Activated naive CD4-positive, alpha-beta T cell treated with anti-CD3 and anti-CD28 coated beads, Interleukin-2, amount 10 ng/mL, durations not matched to agents 7 days and 5 days (primary cell): ENCODE results near the gene FAF1.
"Not testable (repeated sequence)": the region's sequence is repeated elsewhere in the genome, so short reads cannot be mapped to it uniquely, and the experiment has no call there.

Experiments
- CTCF ChIA-PET: fragments of 350-600 bp; sonication (Branson Sonifier 250); formaldehyde crosslinking; loops from one replicate; lab custom pipeline; 2021; ENCODE audit warnings: antibody characterized with exemption; lab: Charles Lee
- DNase-seq: peaks from one replicate; pipeline ENCODE4 v3.0.0-alpha.2; 2020
- H3K27ac Mint-ChIP-seq: one replicate; pipeline ENCODE4 v1.8.0; 2021; ENCODE audit warnings: mild to moderate bottlenecking, moderate library complexity, mixed read lengths
- H3K27me3 Mint-ChIP-seq: one replicate; pipeline ENCODE4 v1.8.0; 2021; ENCODE audit warnings: mild to moderate bottlenecking, mixed read lengths
- H3K36me3 Mint-ChIP-seq: one replicate; pipeline ENCODE4 v1.8.0; 2021; ENCODE audit warnings: mixed read lengths
- H3K4me1 Mint-ChIP-seq: one replicate; pipeline ENCODE4 v1.8.0; 2021; ENCODE audit warnings: mixed read lengths
- H3K4me3 Mint-ChIP-seq: one replicate; pipeline ENCODE4 v1.8.0; 2021; ENCODE audit warnings: mild to moderate bottlenecking, moderate library complexity, mixed read lengths
- H3K9me3 Mint-ChIP-seq: one replicate; pipeline ENCODE4 v1.8.0; 2021; ENCODE audit warnings: mixed read lengths

The FAF1 gene

DNA sequence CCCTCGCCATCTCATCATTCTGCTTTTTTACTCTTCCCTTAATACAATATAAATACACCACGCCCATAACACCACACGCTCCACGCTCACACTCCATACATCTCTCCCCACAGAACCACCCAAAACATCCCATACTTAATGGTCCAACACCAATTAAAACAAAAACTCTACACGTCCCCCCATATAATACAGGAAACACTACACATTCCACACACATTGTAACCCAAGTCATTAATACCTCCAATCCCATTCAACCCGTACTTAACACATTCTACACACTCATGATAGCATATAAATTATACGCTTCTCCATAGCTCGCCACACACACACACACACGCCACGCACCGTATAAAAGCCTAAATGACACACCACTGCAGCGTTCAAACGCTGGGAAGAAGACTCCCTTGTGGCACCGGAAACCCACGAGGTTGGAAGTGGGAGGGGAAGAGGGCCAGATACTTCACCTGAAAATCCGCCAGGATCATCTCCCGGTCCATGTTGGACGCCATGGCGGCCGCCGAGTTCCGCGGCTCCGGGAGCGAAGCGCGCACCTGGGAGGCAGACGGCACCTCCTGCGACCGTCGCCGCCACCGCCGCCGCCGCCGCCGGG lies 659 bp downstream of the FAF1 start:
- Mint-ChIP-seq H3K4me1 (peaks cover 31% of the 10 kb centered on the region), H3K4me3 (peak overlapping the region; percentile 78), H3K36me3 (peaks cover 5% of the 10 kb centered on the region), H3K9me3 (no peaks in the 10 kb centered on the region), H3K27ac (peak overlapping the region; percentile 91), H3K27me3 (peaks cover 3% of the 10 kb centered on the region)
- CTCF ChIA-PET = interaction anchor here (1.5 to 1.7 kb wide), 2 partner anchors 30 to 230 kb away, joined by 5 to 6 read pairs; no protein-coding TSS in a partner anchor
- DNase-seq = no peak

GRCh38 chr1:50955116-50955515 lies 5.0 kb downstream of the FAF1 start:
- Mint-ChIP-seq H3K27ac (no peak overlapping the region), H3K27me3 (peaks cover 2% of the 10 kb centered on the region), H3K9me3 (no peaks in the 10 kb centered on the region), H3K4me1 (peaks cover 21% of the 10 kb centered on the region), H3K4me3 (no peak overlapping the region), H3K36me3 (peaks cover 15% of the 10 kb centered on the region)
- no peak for DNase-seq
- CTCF ChIA-PET = interaction anchor here (0.9 to 1.6 kb wide), 2 partner anchors 14 to 26 kb away, joined by 3 to 4 read pairs; no protein-coding TSS in a partner anchor

DNA sequence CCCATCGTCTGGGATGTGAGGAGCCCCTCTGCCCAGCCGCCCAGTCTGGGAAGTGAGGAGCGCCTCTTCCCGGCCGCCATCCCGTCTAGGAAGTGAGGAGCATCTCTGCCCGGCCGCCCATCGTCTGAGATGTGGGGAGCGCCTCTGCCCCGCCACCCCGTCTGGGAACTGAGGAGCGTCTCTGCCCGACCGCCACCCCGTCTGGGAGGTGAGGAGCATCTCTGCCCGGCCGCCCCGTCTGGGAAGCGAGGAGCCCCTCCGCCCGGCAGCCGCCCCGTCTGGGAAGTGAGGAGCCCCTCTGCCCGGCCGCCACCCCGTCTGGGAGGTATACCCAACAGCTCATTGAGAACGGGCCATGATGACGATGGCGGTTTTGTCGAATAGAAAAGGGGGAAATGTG lies 7.5 kb downstream of the FAF1 start:
- H3K4me3 Mint-ChIP-seq, H3K27ac Mint-ChIP-seq, CTCF ChIA-PET, DNase-seq, H3K9me3 Mint-ChIP-seq, H3K27me3 Mint-ChIP-seq: not testable (repeated sequence)
- H3K36me3 Mint-ChIP-seq = peaks cover 18% of the 10 kb centered on the region
- H3K4me1 Mint-ChIP-seq = peaks cover 11% of the 10 kb centered on the region

DNA sequence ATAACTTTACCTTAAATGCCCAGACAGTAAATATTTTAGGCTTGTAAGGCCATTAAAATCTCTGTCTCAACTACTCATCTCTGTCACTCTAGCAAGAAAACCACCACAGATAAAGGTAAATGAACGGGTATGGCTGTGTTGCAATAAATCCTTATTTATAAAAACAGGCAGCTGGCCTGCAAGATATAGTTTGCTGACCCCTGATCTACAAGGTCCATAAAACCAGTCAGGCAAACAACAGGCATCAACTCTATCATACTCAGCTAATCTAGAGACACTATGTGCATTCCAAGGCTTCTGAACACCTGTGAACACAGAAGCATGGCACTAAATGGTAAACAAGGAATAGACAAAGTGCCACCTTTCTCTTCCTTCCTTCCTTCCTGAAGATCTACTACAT lies 9.7 kb downstream of the FAF1 start:
- H3K4me3 Mint-ChIP-seq = no peak overlapping the region
- CTCF ChIA-PET = no interaction called here
- peaks cover 10% of the 10 kb centered on the region for H3K4me1 Mint-ChIP-seq
- H3K27me3 Mint-ChIP-seq = no peaks in the 10 kb centered on the region
- no peaks in the 10 kb centered on the region for H3K9me3 Mint-ChIP-seq
- no peak for DNase-seq
- no peak overlapping the region for H3K27ac Mint-ChIP-seq
- H3K36me3 Mint-ChIP-seq = peaks cover 14% of the 10 kb centered on the region

GRCh38 chr1:50949286-50949982 lies 10.6 kb downstream of the FAF1 start:
- Mint-ChIP-seq H3K9me3 (no peaks in the 10 kb centered on the region), H3K4me3 (no peak overlapping the region), H3K36me3 (peaks cover 14% of the 10 kb centered on the region), H3K27me3 (no peaks in the 10 kb centered on the region), H3K27ac (no peak overlapping the region), H3K4me1 (peaks cover 8% of the 10 kb centered on the region)
- CTCF ChIA-PET = interaction anchor here (0.8 kb wide), 1 partner anchor 240 kb away, joined by 3 read pairs; no protein-coding TSS in a partner anchor
- DNase-seq = no peak

DNA sequence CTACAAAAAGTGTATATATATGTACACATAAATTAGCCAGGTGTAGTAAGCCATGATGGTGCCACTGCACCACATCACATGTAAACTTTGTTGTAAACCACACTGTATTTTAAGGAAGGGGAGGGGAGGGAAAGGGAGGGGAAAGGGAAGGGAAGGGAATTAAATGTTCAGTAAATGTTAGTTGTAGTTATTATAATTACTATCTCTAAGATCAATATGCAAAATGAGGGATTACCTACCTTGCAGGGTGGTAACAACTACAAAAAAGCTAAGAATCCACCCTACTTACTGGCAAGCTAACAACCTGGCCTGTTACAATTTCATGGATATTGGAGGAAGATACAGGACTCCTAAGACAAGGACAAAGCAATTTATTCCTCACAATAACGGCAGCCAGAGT lies 17.7 kb downstream of the FAF1 start:
- CTCF ChIA-PET = no interaction called here

GRCh38 chr1:50940291-50940690 lies 19.8 kb downstream of the FAF1 start:
- peaks cover 9% of the 10 kb centered on the region for H3K4me1 Mint-ChIP-seq
- H3K27me3 Mint-ChIP-seq = no peaks in the 10 kb centered on the region
- no peak for DNase-seq
- peaks cover 4% of the 10 kb centered on the region for H3K36me3 Mint-ChIP-seq
- CTCF ChIA-PET = no interaction called here
- H3K9me3 Mint-ChIP-seq = no peaks in the 10 kb centered on the region
- H3K27ac Mint-ChIP-seq = no peak overlapping the region
- no peak overlapping the region for H3K4me3 Mint-ChIP-seq

More for the DNA sequence above, 17.7 kb downstream of the FAF1 start:
- H3K27me3 Mint-ChIP-seq = no peaks in the 10 kb centered on the region
- peaks cover 11% of the 10 kb centered on the region for H3K4me1 Mint-ChIP-seq
- no peak for DNase-seq
- H3K4me3 Mint-ChIP-seq = no peak overlapping the region
- H3K36me3 Mint-ChIP-seq = peaks cover 4% of the 10 kb centered on the region
- H3K9me3 Mint-ChIP-seq = no peaks in the 10 kb centered on the region
- H3K27ac Mint-ChIP-seq = no peak overlapping the region

- H3K4me1 Mint-ChIP-seq = peaks cover 4% of the 10 kb centered on the region
- H3K27me3 Mint-ChIP-seq = no peaks in the 10 kb centered on the region
- peaks cover 4% of the 10 kb centered on the region for H3K36me3 Mint-ChIP-seq
- H3K27ac Mint-ChIP-seq = no peak overlapping the region
- H3K4me3 Mint-ChIP-seq = no peak overlapping the region
- DNase-seq = no peak
- CTCF ChIA-PET = no interaction called here
- no peaks in the 10 kb centered on the region for H3K9me3 Mint-ChIP-seq
Observed at GRCh38 chr1:50936321-50936720, 23.7 kb downstream of the FAF1 start.

GRCh38 chr1:50935276-50935675 lies 24.8 kb downstream of the FAF1 start:
- H3K9me3 Mint-ChIP-seq, H3K4me3 Mint-ChIP-seq, H3K4me1 Mint-ChIP-seq, H3K27ac Mint-ChIP-seq, H3K27me3 Mint-ChIP-seq, DNase-seq, H3K36me3 Mint-ChIP-seq: not testable (repeated sequence)
- CTCF ChIA-PET = interaction anchor here (1.1 kb wide), 1 partner anchor 254 kb away, joined by 4 read pairs; no protein-coding TSS in a partner anchor

GRCh38 chr1:50934838-50935237 lies 25.2 kb downstream of the FAF1 start:
- Mint-ChIP-seq H3K4me1 (peaks cover 12% of the 10 kb centered on the region), H3K27me3 (no peaks in the 10 kb centered on the region), H3K9me3 (no peaks in the 10 kb centered on the region), H3K27ac (no peak overlapping the region), H3K36me3 (peaks cover 4% of the 10 kb centered on the region), H3K4me3 (no peak overlapping the region)
- no peak for DNase-seq
- CTCF ChIA-PET = interaction anchor here (1.1 kb wide), 1 partner anchor 254 kb away, joined by 4 read pairs; no protein-coding TSS in a partner anchor

DNA sequence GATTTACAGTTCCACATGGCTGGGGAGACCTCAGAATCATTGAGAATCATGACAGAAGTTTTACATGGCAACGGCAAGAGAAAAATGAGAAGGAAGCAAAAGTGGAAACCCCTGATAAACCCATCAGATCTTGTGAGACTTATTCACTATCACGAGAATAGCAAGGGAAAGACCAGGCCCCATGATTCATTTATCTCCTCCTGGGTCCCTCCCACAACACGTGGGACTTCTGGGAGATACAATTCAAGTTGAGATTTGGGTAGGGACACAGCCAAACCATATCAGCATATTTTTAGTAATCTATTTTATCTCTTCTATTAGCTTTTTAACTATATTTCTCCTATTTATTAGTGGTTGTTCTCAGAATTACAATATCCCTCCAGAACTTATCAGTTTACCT lies 26.3 kb downstream of the FAF1 start:
- H3K36me3 Mint-ChIP-seq, H3K9me3 Mint-ChIP-seq, CTCF ChIA-PET, H3K4me3 Mint-ChIP-seq, H3K27ac Mint-ChIP-seq, H3K27me3 Mint-ChIP-seq, DNase-seq: not testable (repeated sequence)
- peaks cover 13% of the 10 kb centered on the region for H3K4me1 Mint-ChIP-seq

- H3K4me3 Mint-ChIP-seq, H3K36me3 Mint-ChIP-seq, H3K27ac Mint-ChIP-seq, H3K27me3 Mint-ChIP-seq, DNase-seq, CTCF ChIA-PET, H3K9me3 Mint-ChIP-seq: not testable (repeated sequence)
- peaks cover 13% of the 10 kb centered on the region for H3K4me1 Mint-ChIP-seq
Observed at GRCh38 chr1:50932043-50932442, 28.0 kb downstream of the FAF1 start.

DNA sequence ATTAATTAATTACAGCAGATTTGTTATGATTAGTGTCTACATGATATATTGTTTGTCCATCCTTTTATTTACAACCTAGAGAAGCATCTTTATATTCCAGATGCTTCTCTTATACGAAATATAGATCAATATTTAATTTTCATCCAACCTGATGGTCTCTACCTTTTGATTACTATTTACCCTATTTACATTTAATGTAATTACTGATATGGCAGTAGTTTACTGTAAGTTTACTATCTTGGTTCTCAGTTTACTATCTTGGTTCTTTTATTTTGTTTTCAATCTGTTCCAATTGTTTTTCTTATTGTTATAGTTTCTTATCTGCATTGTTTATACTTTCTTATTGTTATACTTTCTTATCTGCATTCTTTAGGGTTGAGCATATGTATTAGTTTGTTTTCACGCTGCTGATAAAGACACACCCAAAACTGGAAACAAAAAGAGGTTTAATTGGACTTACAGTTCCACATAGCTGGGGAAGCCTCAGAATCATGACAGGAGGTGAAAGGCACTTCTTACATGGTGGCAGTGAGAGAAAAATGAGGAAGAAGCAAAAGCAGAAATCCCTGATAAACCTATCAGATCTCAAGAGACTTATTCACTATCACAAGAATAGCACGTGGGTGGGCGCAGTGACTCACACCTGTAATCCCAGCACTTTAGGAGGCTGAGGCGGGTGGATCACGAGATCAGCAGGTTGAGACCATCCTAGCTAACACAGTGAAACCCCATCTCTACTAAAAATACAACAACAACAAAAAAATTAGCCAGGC lies 28.9 kb downstream of the FAF1 start:
- peaks cover 5% of the 10 kb centered on the region for H3K36me3 Mint-ChIP-seq
- H3K27ac Mint-ChIP-seq = no peak overlapping the region
- CTCF ChIA-PET = interaction anchor here (0.7 to 2.6 kb wide), 3 partner anchors 15 to 259 kb away, joined by 3 to 45 read pairs (median 9); no protein-coding TSS in a partner anchor
- no peaks in the 10 kb centered on the region for H3K9me3 Mint-ChIP-seq
- H3K27me3 Mint-ChIP-seq = no peaks in the 10 kb centered on the region
- no peak for DNase-seq
- H3K4me3 Mint-ChIP-seq = no peak overlapping the region
- H3K4me1 Mint-ChIP-seq = peaks cover 13% of the 10 kb centered on the region

DNA sequence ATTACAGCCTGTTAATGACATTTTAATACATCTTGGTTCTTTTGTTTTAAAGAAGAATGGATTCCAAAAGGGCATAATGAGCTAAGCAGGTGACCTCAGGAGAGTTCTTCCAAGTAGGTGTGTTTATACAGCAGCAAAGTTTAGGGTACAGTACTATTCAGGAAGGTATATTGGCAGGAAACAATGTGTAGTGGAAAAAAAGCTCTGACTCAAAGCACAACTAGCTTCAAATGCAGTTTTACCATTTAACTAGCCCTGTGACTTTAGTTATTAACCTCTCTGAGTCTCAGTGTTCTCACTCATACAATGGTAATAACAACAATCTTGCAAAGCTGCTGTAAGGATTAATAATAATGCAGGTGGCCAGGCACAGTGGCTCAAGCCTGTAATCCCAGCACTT lies 29.9 kb downstream of the FAF1 start:
- CTCF ChIA-PET = interaction anchor here (0.6 to 2.6 kb wide), 14 partner anchors 9 to 586 kb away, joined by 3 to 45 read pairs (median 4); partner anchors contain the start of genes CDKN2C and FAF1
- no peaks in the 10 kb centered on the region for H3K9me3 Mint-ChIP-seq
- H3K27me3 Mint-ChIP-seq = no peaks in the 10 kb centered on the region
- H3K27ac Mint-ChIP-seq = no peak overlapping the region
- peaks cover 5% of the 10 kb centered on the region for H3K36me3 Mint-ChIP-seq
- DNase-seq = no peak
- no peak overlapping the region for H3K4me3 Mint-ChIP-seq
- H3K4me1 Mint-ChIP-seq = peaks cover 13% of the 10 kb centered on the region
